ENCODE measurements around the gene CCDC38.

Gene CCDC38

DNA sequence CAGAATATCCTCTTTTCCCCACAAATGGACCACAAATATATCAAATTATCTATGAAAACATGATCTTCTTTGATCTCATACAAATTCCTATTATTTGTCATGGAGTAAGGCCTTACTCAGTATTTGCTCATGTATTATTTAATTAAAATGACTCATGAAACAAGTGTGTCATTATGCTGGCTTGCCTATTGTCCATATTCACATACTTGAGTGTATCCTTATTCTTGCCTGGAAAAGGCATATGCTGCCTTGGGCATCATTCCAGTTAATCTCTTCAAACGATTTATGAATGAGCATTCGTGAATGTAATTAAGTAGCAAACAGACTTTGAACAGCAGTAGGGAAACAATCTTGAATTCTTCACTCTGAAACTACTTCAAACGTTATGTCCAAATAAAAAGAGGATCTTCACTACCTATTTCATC is 106.2 kb downstream of the CCDC38 start:
- DNase-seq (ENCODE audit: low spot score) = no peak

GRCh38 chr12:95834572-95834971 is 107.8 kb downstream of the CCDC38 start:
- DNase-seq (ENCODE audit: low spot score) = no peak

DNA sequence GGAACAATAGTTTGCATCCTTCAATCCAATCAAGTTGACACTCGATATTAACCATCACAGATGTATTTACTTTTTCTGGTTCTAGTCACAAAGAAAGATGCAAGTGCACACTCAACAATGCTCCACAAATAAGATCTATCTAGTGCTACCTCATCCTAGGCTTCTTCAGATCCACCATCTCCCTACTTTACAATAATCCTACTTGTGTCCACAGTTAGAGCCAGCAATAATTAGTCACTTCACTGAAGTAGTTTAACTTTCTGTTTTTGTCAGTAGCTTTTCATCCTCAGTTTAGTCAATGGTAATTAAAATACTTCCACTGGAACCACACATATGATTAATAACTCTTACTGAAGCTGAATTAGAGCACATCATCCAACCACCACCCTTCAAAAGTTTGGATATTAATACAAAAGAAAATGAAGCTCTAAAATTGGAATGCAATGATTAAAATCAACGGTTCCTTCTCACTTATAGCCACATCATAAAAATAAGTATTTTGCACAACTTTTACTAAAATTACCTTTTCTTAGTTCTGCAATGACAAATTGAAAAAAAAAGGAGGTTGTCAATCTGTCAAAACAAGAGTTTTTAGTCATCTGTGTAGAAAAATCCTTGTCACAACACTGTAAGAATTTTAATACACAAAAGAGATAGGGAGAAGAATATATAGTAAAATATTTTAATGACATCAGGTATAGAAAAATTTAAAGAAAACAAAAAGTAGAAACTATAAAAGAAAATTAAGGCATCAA is 111.9 kb downstream of the CCDC38 start:
- DNase-seq (ENCODE audit: low spot score) = no peak

GRCh38 chr12:95829395-95829794 is 113.0 kb downstream of the CCDC38 start:
- DNase-seq (ENCODE audit: low spot score) = no peak

GRCh38 chr12:95820096-95820703 is 122.2 kb downstream of the CCDC38 start:
- DNase-seq (ENCODE audit: low spot score) = peak; percentile 45

All from globus pallidus (tissue), 1 donor.